Psoas muscle (tissue), 8 donors: ENCODE measurements around the gene NSFL1C. TPM values are rescaled to one million over a fixed set of nuclear protein-coding genes. Genes with fewer than 3 reads are reported as not detected.

ENCODE experiments used
- ATAC-seq, 4 donors: fragments of 200-7000 bp; cut with Tn5 transposase; one replicate each; pipeline ENCODE4 v1.9.1; 2020; ENCODE audit warnings: moderate library complexity in 3 of 4, mild to moderate bottlenecking in 2 of 4
- DNase-seq, 2 donors: peaks; one replicate each; pipeline ENCODE4 v3.0.0-alpha.2; 2020
- H3K27ac ChIP-seq: fragments of 200-600 bp; one replicate; pipeline ENCODE4 v1.8.0; 2022
- H3K27me3 ChIP-seq, 3 donors: fragments of 200-600 bp in 1 of 3; one replicate each; pipeline versions ENCODE4 v1.6.1 to v1.8.0; 2013 to 2022; ENCODE audit warnings: low read length in 2 of 3, mild to moderate bottlenecking in 2 of 3, moderate library complexity in 1 of 3; ENCODE audit not compliant: insufficient read depth in 3 of 3
- H3K36me3 ChIP-seq, 2 donors: fragments of 200-600 bp in 1 of 2; one replicate each; pipeline versions ENCODE4 v1.6.1 to v1.8.0; 2013 to 2022; ENCODE audit warnings: low read depth in 1 of 2, mild to moderate bottlenecking in 1 of 2, moderate library complexity in 1 of 2; ENCODE audit not compliant: insufficient read depth in 1 of 2
- H3K4me1 ChIP-seq: fragments of 200-600 bp; one replicate; pipeline ENCODE4 v1.8.0; 2022
- H3K4me3 ChIP-seq: fragments of 200-600 bp; one replicate; pipeline ENCODE4 v1.8.0; 2022; ENCODE audit warnings: mild to moderate bottlenecking
- H3K9me3 ChIP-seq: fragments of 200-600 bp; one replicate; pipeline ENCODE4 v1.8.0; 2022
- WGBS, 3 donors: extraction: QIAGEN DNeasy Blood & Tissue Kit; methylation state at CpG; one replicate each; pipeline versions ENCODE4 v1.1.6 to v1.1.7; 2013; 5-methylcytosine and 5-hydroxymethylcytosine counted together
- intact Hi-C, 2 donors: fragments of 100-400 bp; cut with DNase I; formaldehyde crosslinking; loops; one replicate each; pipeline versions ENCODE4 v1.11.0 to v1.14.2; 2022
- polyA plus RNA-seq, 3 donors: library from polyadenylated mRNA; stranded (reverse); fragments of 200-250 nt; gene quantifications; one replicate each; pipeline ENCODE4 v1.2.3, GENCODE V29; 2013
- total RNA-seq, 4 donors: library from RNA; stranded (reverse); fragmentation: NEBNext Ultra II Directional in 2 of 4; extraction: Animal tissue kit (Norgen Biotek cat#: 25700) in 2 of 4; gene quantifications; one replicate each; pipeline versions ENCODE4 v1.2.1 to v1.2.4, GENCODE V29; 2021 to 2023
- TF ChIP-seq, protein P1 (sequence below): fragments of 200-600 bp; IDR thresholded peaks from one replicate; pipeline ENCODE4 v1.8.0; 2022; ENCODE audit warnings: antibody characterized with exemption
- donor health status: healthy with polysubstance abuse.
- donor health status: DM: no; HTN: no; CAD: no; lungs with moderate emphysema.
- donor health status: Bipolar disorder and iron deficiency.
- donor health status: healthy.
- donor health status: DM: yes; HTN: yes; CAD: no.
- donor health status: DM: no; HTN: no; CAD: no.
- donor health status: DM: no; HTN: no; CAD: no.
- donor health status: DM: yes; HTN: yes; CAD: no.

NSFL1C gene
- total and polyA plus RNA-seq, 7 donors, result 82.8 to 135 (median 107) TPM

DNA sequence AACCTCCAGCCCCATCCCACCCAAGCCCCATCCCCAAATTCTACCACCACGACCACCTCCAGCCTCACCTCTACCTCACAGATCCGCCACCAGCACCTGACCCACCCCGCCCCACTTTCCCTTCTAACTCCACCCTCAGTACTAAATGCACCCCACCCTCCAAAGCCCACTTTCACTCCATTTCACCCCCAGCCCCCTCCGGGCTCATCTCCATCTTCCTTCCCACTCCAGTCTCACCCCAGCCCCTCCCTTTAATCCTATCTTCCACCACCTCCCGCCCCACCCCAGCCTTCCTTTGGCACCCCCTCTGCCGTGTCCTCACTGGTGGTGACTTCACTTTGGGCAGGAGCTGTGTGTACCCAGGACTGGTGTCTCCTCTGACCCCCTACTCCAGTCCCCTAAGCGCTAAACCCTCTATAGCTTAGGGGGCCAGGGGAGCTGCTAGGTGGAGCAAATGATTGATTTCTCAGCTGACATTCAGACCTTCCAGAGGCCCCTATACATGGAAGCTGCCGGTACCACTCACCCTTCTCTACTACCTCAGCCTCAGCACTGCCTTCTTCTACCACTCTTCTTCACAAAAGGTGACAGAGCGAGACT is 2.8 kb upstream of the NSFL1C start:
- 66 to 75% (median 71%) methylated on average over 9 of the region's 9 CpGs for WGBS, 3 donors
- no peaks in the 10 kb centered on the region for H3K27me3 ChIP-seq
- no peak overlapping the region for H3K4me3 ChIP-seq
- no peak for ATAC-seq
- H3K9me3 ChIP-seq, result no peaks in the 10 kb centered on the region
- intact Hi-C loops, result loop anchor here (5.0 to 10.0 kb wide), 4 partner anchors 77 to 355 kb away; partner anchors contain the start of genes PSMF1 (in 2 of the 2), FKBP1A (in 1 of the 2) and SDCBP2 (in 1 of the 2)
- TF ChIP-seq, protein P1, sequence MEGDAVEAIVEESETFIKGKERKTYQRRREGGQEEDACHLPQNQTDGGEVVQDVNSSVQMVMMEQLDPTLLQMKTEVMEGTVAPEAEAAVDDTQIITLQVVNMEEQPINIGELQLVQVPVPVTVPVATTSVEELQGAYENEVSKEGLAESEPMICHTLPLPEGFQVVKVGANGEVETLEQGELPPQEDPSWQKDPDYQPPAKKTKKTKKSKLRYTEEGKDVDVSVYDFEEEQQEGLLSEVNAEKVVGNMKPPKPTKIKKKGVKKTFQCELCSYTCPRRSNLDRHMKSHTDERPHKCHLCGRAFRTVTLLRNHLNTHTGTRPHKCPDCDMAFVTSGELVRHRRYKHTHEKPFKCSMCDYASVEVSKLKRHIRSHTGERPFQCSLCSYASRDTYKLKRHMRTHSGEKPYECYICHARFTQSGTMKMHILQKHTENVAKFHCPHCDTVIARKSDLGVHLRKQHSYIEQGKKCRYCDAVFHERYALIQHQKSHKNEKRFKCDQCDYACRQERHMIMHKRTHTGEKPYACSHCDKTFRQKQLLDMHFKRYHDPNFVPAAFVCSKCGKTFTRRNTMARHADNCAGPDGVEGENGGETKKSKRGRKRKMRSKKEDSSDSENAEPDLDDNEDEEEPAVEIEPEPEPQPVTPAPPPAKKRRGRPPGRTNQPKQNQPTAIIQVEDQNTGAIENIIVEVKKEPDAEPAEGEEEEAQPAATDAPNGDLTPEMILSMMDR, result no peak
- H3K36me3 ChIP-seq, result peaks cover 0 to 8% of the 10 kb centered on the region in 2 donors
- H3K4me1 ChIP-seq, result peaks cover 15% of the 10 kb centered on the region
- no peak for DNase-seq
- H3K27ac ChIP-seq, result no peak overlapping the region

DNA sequence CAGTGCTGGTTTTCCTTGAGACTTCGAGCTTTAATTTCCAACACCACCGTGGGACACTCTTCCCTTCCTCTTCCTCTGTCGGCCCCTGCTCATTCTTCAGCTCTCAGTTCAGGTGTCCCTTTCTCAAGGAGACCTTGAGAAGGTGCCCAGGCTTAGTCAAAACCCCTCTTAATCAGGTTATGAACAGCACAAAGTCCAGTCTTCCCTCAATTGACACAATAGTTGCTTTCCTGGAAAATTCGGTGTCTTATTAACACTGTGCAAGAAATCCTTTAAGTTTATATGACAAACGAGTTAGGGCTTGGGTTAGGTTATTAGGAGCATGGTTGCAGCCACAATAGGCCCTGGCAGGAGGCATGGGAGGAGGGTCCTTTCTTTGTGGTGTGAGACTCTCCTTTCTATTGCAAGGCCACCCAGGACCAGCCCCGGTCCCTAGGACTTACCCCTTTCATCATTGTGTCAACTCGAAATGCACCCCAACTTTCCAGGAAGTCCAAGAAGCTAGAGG is 1.5 kb upstream of the NSFL1C start:
- ATAC-seq, result no peak
- TF ChIP-seq, protein P1, result no peak
- H3K36me3 ChIP-seq, result peaks cover 0 to 20% of the 10 kb centered on the region in 2 donors
- no peaks in the 10 kb centered on the region for H3K27me3 ChIP-seq
- H3K9me3 ChIP-seq, result no peaks in the 10 kb centered on the region
- no peak overlapping the region for H3K4me3 ChIP-seq
- intact Hi-C loops, result loop anchor here (5.0 to 10.0 kb wide), 4 partner anchors 76 to 353 kb away; partner anchors contain the start of genes PSMF1 (in 2 of the 2), FKBP1A (in 1 of the 2) and SDCBP2 (in 1 of the 2)
- H3K27ac ChIP-seq, result no peak overlapping the region
- 82 to 83% (median 82%) methylated on average over 7 of the region's 7 CpGs for WGBS, 3 donors
- peaks cover 27% of the 10 kb centered on the region for H3K4me1 ChIP-seq
- no peak for DNase-seq

DNA sequence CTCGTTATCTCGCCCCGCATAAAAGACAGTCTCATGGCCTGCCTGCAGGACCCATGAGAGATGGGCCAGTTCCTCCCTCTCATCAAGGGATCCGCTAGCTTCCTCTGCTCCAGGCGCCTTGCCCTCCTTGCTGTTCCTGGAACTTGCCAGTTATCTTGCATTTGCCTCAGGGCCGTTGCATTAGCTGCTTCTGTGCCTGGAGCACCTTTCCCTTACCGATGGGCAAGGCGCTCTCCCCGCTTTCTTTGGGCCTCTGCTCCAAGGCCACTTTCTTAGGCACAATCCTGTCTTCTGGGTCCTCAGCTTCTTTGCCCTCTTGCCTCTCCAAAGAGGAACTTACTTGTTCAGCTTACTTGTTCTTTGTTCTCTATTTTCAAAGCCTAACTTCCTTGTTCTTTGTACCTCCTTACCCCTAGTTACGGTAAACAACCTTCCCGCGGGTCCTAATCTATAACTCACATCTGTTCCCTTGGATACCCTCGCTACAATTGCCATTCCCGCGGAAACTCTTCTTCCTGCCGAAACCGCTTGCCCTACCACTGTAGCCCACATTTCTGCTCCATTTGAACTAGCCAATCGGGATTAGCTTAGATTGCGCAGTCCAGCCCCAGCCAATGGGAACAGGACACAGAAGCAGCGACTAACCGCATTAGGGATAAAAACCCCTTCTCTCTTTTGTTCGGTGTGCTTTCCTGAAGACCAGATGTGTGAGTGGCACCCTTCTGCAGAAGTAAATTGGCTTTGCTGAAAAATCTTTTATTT is 887 bp upstream of the NSFL1C start:
- no peak for ATAC-seq

DNA sequence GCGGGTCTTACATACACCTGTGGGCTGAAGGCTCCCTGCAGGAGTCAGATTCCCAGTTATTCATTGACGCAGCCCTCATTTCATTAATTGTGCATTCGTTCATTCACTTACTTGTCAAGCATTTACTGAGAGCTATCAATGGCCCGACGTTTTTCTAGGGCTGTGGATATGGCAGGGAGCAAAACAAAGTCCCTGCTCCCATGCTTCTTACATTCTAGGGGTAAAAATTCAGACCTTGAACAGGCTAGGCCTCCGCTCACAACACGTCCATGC is 369 bp upstream of the NSFL1C start:
- peaks cover 27% of the 10 kb centered on the region for H3K4me1 ChIP-seq
- peak overlapping the region; percentile 80 for H3K4me3 ChIP-seq
- no peak for ATAC-seq
- H3K9me3 ChIP-seq, result no peaks in the 10 kb centered on the region
- DNase-seq, result no peak
- TF ChIP-seq, protein P1, result no peak
- peaks cover 0 to 30% of the 10 kb centered on the region in 2 donors for H3K36me3 ChIP-seq
- 4 to 10% (median 5%) methylated on average over 7 of the region's 7 CpGs for WGBS, 3 donors
- no peaks in the 10 kb centered on the region for H3K27me3 ChIP-seq
- intact Hi-C loops, result loop anchor here (5.0 to 10.0 kb wide), 4 partner anchors 75 to 352 kb away; partner anchors contain the start of genes PSMF1 (in 2 of the 2), FKBP1A (in 1 of the 2) and SDCBP2 (in 1 of the 2)
- H3K27ac ChIP-seq, result peak overlapping the region; percentile 90

More for the DNA sequence above, 887 bp upstream of the NSFL1C start:
- Histone ChIP-seq H3K9me3 (no peaks in the 10 kb centered on the region), H3K36me3 (peaks cover 0 to 26% of the 10 kb centered on the region in 2 donors), H3K27ac (peak overlapping the region; percentile 90), H3K4me1 (peaks cover 27% of the 10 kb centered on the region), H3K27me3 (no peaks in the 10 kb centered on the region), H3K4me3 (peak overlapping the region; percentile 80)
- TF ChIP-seq, protein P1, result no peak
- no peak for DNase-seq
- 67 to 70% (median 68%) methylated on average over 22 of the region's 22 CpGs for WGBS, 3 donors
- intact Hi-C loops, result loop anchor here (5.0 to 10.0 kb wide), 4 partner anchors 75 to 353 kb away; partner anchors contain the start of genes PSMF1 (in 2 of the 2), FKBP1A (in 1 of the 2) and SDCBP2 (in 1 of the 2)
